CD14-positive monocyte (primary cell): ENCODE results near the gene PRSS16. TPM values are rescaled to one million over a fixed set of nuclear protein-coding genes. Genes with fewer than 3 reads are reported as not detected.

Experiments
- DNase-seq, 3 donors: peaks; one replicate each; pipeline ENCODE4 v3.0.0-alpha.2; 2011 to 2022
- H2AFZ ChIP-seq: 2 replicates; pipeline ENCODE4 v1.6.0; 2012; ENCODE audit warnings: mild to moderate bottlenecking, low read depth, low read length, inconsistent platforms; ENCODE audit not compliant: insufficient read depth, poor library complexity, severe bottlenecking
- H3K27ac ChIP-seq, 2 donors: 1 replicate in 1 of 2; 2 replicates in 1 of 2; pipeline ENCODE4 v1.5.1; 2012 to 2013; ENCODE audit warnings: low read length in 2 of 2, control low read depth in 1 of 2, inconsistent platforms in 1 of 2, low read depth in 1 of 2, mild to moderate bottlenecking in 1 of 2
- H3K27me3 ChIP-seq, 2 donors: one replicate each; pipeline versions ENCODE4 v1.6.0 to v1.6.1; 2011 to 2013; ENCODE audit warnings: low read length in 2 of 2; ENCODE audit not compliant: control insufficient read depth in 2 of 2, insufficient read depth in 2 of 2
- H3K36me3 ChIP-seq, 2 donors: replicated peaks in 1 of 2; 1 replicate in 1 of 2; 2 replicates in 1 of 2; pipeline versions ENCODE4 v1.5.1 to v1.6.1; 2012 to 2013; ENCODE audit warnings: low read length in 2 of 2, control low read depth in 1 of 2, inconsistent platforms in 1 of 2, mild to moderate bottlenecking in 1 of 2; ENCODE audit not compliant: insufficient read depth in 2 of 2, control insufficient read depth in 1 of 2
- H3K4me1 ChIP-seq, 2 donors: 1 replicate in 1 of 2; 2 replicates in 1 of 2; pipeline versions ENCODE4 v1.5.1 to v1.6.1; 2012 to 2013; ENCODE audit warnings: low read length in 2 of 2, control low read depth in 1 of 2, inconsistent platforms in 1 of 2, mild to moderate bottlenecking in 1 of 2, moderate library complexity in 1 of 2; ENCODE audit not compliant: insufficient read depth in 2 of 2, control insufficient read depth in 1 of 2
- H3K4me2 ChIP-seq: replicated peaks from 2 replicates; pipeline ENCODE3; 2012; ENCODE audit warnings: low read length, moderate library complexity, mild to moderate bottlenecking; ENCODE audit not compliant: poor library complexity, severe bottlenecking; ENCODE audit errors: extremely low read depth
- H3K4me3 ChIP-seq, 3 experiments: fragments of 200-600 bp in 1 of 3; sonication (generic) in 1 of 3; replicated peaks in 1 of 3; 1 replicate in 2 of 3; 2 replicates in 1 of 3; pipeline ENCODE4 v1.5.1; 2011 to 2013; ENCODE audit warnings: low read length in 3 of 3, mild to moderate bottlenecking in 3 of 3, control low read depth in 2 of 3, low read depth in 2 of 3, inconsistent platforms in 1 of 3, moderate library complexity in 1 of 3
- H3K79me2 ChIP-seq: 2 replicates; pipeline ENCODE4 v1.6.0; 2012; ENCODE audit warnings: mild to moderate bottlenecking, control low read depth, inconsistent platforms, low read length, moderate library complexity; ENCODE audit not compliant: insufficient read depth
- H3K9ac ChIP-seq: 2 replicates; pipeline ENCODE4 v1.6.0; 2017; ENCODE audit warnings: low read length, mild to moderate bottlenecking; ENCODE audit not compliant: insufficient read depth, poor library complexity, severe bottlenecking
- H3K9me3 ChIP-seq, 2 donors: replicated peaks in 1 of 2; 1 replicate in 1 of 2; 2 replicates in 1 of 2; pipeline versions ENCODE4 v1.5.1 to v1.6.1; 2012 to 2013; ENCODE audit warnings: low read length in 2 of 2, control low read depth in 1 of 2; ENCODE audit not compliant: control insufficient read depth in 1 of 2, insufficient read depth in 1 of 2
- H4K20me1 ChIP-seq: 2 replicates; pipeline ENCODE4 v1.6.0; 2012; ENCODE audit warnings: mild to moderate bottlenecking, low read length, control low read depth, moderate library complexity; ENCODE audit not compliant: insufficient read depth
- H3K27ac Mint-ChIP-seq, 7 donors: one replicate each; pipeline ENCODE4 v1.8.0; 2020; ENCODE audit warnings: mild to moderate bottlenecking in 7 of 7, mixed read lengths in 7 of 7, moderate library complexity in 6 of 7, inconsistent platforms in 2 of 7
- H3K27me3 Mint-ChIP-seq, 3 donors: one replicate each; pipeline ENCODE4 v1.8.0; 2021 to 2022; ENCODE audit warnings: low read depth in 3 of 3, mild to moderate bottlenecking in 3 of 3, mixed read lengths in 3 of 3, moderate library complexity in 3 of 3, inconsistent platforms in 1 of 3
- H3K36me3 Mint-ChIP-seq, 2 donors: one replicate each; pipeline ENCODE4 v1.8.0; 2020; ENCODE audit warnings: mixed read lengths in 2 of 2, inconsistent platforms in 1 of 2, mild to moderate bottlenecking in 1 of 2
- H3K4me1 Mint-ChIP-seq: one replicate; pipeline ENCODE4 v1.8.0; 2020; ENCODE audit warnings: mild to moderate bottlenecking, mixed read lengths
- H3K4me3 Mint-ChIP-seq, 2 donors: one replicate each; pipeline ENCODE4 v1.8.0; 2020; ENCODE audit warnings: mild to moderate bottlenecking in 2 of 2, mixed read lengths in 2 of 2, moderate library complexity in 1 of 2
- H3K9me3 Mint-ChIP-seq, 7 donors: one replicate each; pipeline ENCODE4 v1.8.0; 2020 to 2022; ENCODE audit warnings: mixed read lengths in 7 of 7, mild to moderate bottlenecking in 6 of 7, moderate library complexity in 6 of 7, inconsistent platforms in 2 of 7
- WGBS: methylation state at CpG from one replicate; pipeline ENCODE4 v1.1.5; 2013; ENCODE audit warnings: missing lambda C conversion rate; ENCODE audit not compliant: insufficient coverage; 5-methylcytosine and 5-hydroxymethylcytosine counted together
- intact Hi-C, 2 donors: fragments of 100-400 bp; cut with micrococcal nuclease; formaldehyde crosslinking; loops; one replicate each; pipeline versions ENCODE4 v1.15.0 to v1.15.1; 2023
- polyA plus RNA-seq, 3 donors: library from polyadenylated mRNA; depleted of rRNA in 1 of 3; unstranded in 2 of 3; stranded (reverse) in 1 of 3; fragments of 300-500 nt in 2 of 3; fragments of >200 nt in 1 of 3; fragmentation: Illumina TruSeq in 2 of 3; gene quantifications; 1 replicate in 2 of 3; 2 replicates in 1 of 3; pipeline ENCODE4 v1.2.3, GENCODE V29; 2012 to 2021
- TF ChIP-seq, protein P1 (sequence below): fragments of 200-600 bp; IDR thresholded peaks from one replicate; pipeline ENCODE4 v1.8.0; 2022; ENCODE audit warnings: antibody characterized with exemption, mild to moderate bottlenecking

Gene PRSS16
- polyA plus RNA-seq, 3 donors, result not detected

DNA sequence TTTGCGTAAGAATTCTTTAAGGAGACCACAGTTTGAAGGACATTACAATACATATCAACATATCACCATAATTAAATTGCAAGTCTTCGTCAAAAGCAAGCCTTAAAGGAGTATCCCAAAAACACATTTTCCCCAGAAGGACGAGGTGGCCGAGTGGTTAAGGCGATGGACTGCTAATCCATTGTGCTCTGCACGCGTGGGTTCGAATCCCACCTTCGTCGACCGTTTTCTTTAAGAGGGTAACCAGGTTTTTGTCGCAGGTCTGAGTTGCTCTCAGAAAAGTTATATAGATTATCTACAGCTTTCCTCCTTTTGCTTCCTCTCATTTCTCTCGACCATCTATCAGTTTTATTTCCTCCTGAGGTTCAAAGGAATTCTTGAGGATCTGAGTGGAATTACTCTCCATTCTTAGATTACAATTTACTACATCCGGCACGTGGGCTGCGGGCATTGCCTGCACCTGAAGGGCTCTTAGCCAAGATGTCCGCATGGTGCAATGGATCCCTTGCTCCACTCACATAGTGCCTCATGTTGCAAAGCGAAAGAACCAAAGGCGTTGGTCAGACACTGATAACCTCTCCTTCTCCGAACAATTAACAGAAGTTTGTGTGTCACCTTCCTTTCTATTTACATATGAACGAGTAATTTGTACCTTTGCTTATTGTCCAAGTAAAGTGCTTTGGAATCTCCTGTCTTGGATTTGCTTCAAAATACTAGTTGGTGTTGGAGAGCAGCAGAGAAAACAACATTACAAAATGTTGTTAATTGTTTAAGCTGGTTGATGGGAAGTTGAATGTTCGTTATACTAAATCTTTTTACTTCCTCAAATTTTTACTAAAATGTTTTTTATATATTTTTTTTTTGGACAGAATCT is 50.6 kb downstream of the PRSS16 start:
- no peak overlapping the region for H3K27ac Mint-ChIP-seq
- Histone ChIP-seq H3K27me3 (peaks cover 63 to 85% of the 10 kb centered on the region in 2 donors), H2AFZ (no peak overlapping the region), H3K4me3 (no peak overlapping the region), H3K9me3 (peaks cover 25 to 67% of the 10 kb centered on the region in 2 donors), H3K79me2 (no peaks in the 10 kb centered on the region), H3K4me1 (no peaks in the 10 kb centered on the region), H3K36me3 (no peaks in the 10 kb centered on the region), H4K20me1 (no peaks in the 10 kb centered on the region), H3K9ac (no peak overlapping the region), H3K27ac (no peak overlapping the region), H3K4me2 (no peak overlapping the region)
- H3K27me3 Mint-ChIP-seq, result peaks cover 83 to 86% (median 84%) of the 10 kb centered on the region in 3 donors
- TF ChIP-seq, protein P1, sequence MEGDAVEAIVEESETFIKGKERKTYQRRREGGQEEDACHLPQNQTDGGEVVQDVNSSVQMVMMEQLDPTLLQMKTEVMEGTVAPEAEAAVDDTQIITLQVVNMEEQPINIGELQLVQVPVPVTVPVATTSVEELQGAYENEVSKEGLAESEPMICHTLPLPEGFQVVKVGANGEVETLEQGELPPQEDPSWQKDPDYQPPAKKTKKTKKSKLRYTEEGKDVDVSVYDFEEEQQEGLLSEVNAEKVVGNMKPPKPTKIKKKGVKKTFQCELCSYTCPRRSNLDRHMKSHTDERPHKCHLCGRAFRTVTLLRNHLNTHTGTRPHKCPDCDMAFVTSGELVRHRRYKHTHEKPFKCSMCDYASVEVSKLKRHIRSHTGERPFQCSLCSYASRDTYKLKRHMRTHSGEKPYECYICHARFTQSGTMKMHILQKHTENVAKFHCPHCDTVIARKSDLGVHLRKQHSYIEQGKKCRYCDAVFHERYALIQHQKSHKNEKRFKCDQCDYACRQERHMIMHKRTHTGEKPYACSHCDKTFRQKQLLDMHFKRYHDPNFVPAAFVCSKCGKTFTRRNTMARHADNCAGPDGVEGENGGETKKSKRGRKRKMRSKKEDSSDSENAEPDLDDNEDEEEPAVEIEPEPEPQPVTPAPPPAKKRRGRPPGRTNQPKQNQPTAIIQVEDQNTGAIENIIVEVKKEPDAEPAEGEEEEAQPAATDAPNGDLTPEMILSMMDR, result no peak
- H3K4me3 Mint-ChIP-seq, result peak overlapping the region in 1 of 2 donors; percentile 62
- no peaks in the 10 kb centered on the region for H3K4me1 Mint-ChIP-seq
- intact Hi-C loops, result loop anchor here in 1 of 2 donors (10.0 kb wide), 1 partner anchor 377 kb away; no protein-coding TSS in a partner anchor
- no peak for DNase-seq
- 50% methylated on average over 6 of the region's 22 CpGs for WGBS
- H3K36me3 Mint-ChIP-seq, result peaks cover 0 to 5% of the 10 kb centered on the region in 2 donors
- peaks cover 12 to 74% (median 60%) of the 10 kb centered on the region in 7 donors for H3K9me3 Mint-ChIP-seq

DNA sequence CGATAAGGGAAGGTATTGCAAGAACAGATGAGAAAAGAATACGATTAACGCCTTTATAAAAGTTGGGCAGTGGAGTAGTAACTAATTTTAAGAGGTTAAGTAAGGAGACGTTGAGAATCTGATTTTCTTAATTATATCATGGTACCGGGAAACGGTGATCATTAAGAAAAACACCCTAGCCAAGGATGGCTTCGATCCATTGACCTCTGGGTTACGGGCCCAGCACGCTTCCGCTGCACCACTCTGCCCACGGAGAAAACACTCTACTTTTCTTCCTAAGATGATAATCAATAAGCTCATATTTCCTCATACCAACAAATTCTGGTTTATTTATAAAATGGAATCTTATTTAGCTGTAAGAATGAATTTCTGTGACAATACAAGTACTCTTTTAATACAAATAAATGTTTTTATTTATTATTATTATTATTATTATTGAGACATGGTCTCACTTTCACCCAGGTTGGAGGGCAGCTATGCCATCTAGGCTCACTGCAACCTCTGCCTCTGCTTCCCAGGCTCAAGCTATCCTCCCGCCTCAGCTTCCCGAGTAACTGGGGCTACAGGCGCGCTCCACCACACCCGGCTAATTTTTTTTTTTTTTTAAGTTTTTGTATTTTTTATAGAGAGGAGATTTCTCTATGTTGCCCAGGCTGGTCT is 56.2 kb downstream of the PRSS16 start:
- TF ChIP-seq, protein P1, result no peak
- WGBS, result 78% methylated on average over 3 of the region's 16 CpGs

More for the DNA sequence above, 56.2 kb downstream of the PRSS16 start:
- Histone ChIP-seq H3K4me3 (no peak overlapping the region), H3K79me2 (no peaks in the 10 kb centered on the region), H3K36me3 (no peaks in the 10 kb centered on the region), H3K27ac (no peak overlapping the region), H3K4me1 (no peaks in the 10 kb centered on the region), H3K9ac (no peak overlapping the region), H3K4me2 (no peak overlapping the region), H4K20me1 (no peaks in the 10 kb centered on the region), H3K27me3 (peaks cover 19 to 60% of the 10 kb centered on the region in 2 donors), H3K9me3 (peaks cover 10 to 26% of the 10 kb centered on the region in 2 donors), H2AFZ (no peak overlapping the region)
- Mint-ChIP-seq H3K27ac (no peak overlapping the region), H3K9me3 (peaks cover 8 to 41% (median 34%) of the 10 kb centered on the region in 7 donors), H3K36me3 (peaks cover 0 to 2% of the 10 kb centered on the region in 2 donors), H3K4me3 (peak overlapping the region in 1 of 2 donors; percentile 64), H3K4me1 (no peaks in the 10 kb centered on the region), H3K27me3 (peaks cover 53 to 61% (median 55%) of the 10 kb centered on the region in 3 donors)
- intact Hi-C loops, result no loop called here
- DNase-seq, result no peak
